Measurements from ENCODE around the gene NFXL1.

- no peak for TF ChIP-seq POLR2AphosphoS5 (IDR thresholded peaks at IDR 0.05)
- TF ChIP-seq CTCF (IDR thresholded peaks at IDR 0.05): no peak
- TF ChIP-seq POLR2A (IDR thresholded peaks at IDR 0.05): no peak
These were observed 89.5 kb downstream of the NFXL1 start for GRCh38 chr4:47824840-47825239.

All from gastroesophageal sphincter (tissue), 3 donors.